ENCODE results near the gene EBLN1.

- no peak for TF ChIP-seq USF2 (IDR thresholded peaks at IDR 0.05; ENCODE audit: low read length)
- TF ChIP-seq EZH2 (IDR thresholded peaks at IDR 0.05; ENCODE audit: low read depth, low read length, severe bottlenecking), result no peak
- no peak for TF ChIP-seq CTCF (IDR thresholded peaks at IDR 0.05; ENCODE audit: control extremely low read depth in 1 of 3, insufficient read depth in 1 of 3, low read depth in 1 of 3, low read length in 3 of 3)
- TF ChIP-seq POLR2AphosphoS5 (IDR thresholded peaks at IDR 0.05; ENCODE audit: low read depth, low read length), result no peak
- no peak for TF ChIP-seq YY1 (IDR thresholded peaks at IDR 0.05; ENCODE audit: low read depth, low read length)
These were observed 4.7 kb upstream of the EBLN1 start for GRCh38 chr10:22222236-22223190.

All from H1 (cell line).